Testis (tissue), 2 donors: ENCODE measurements around the gene CPLX3.

Experiments
- POLR2A ChIP-seq: fragments of 450-650 bp; IDR thresholded peaks from one replicate; pipeline ENCODE4 v1.6.1; 2017; ENCODE audit warnings: antibody characterized with exemption, mild to moderate bottlenecking, moderate library complexity
- TF ChIP-seq, protein P1 (sequence below), 3 experiments: fragments of 450-650 bp in 2 of 3; fragments of 200-600 bp in 1 of 3; sonication (generic) in 1 of 3; IDR thresholded peaks; one replicate each; pipeline ENCODE4 v1.5.1; 2016 to 2019; ENCODE audit warnings: antibody characterized with exemption in 3 of 3, mild to moderate bottlenecking in 2 of 3, moderate library complexity in 1 of 3

DNA sequence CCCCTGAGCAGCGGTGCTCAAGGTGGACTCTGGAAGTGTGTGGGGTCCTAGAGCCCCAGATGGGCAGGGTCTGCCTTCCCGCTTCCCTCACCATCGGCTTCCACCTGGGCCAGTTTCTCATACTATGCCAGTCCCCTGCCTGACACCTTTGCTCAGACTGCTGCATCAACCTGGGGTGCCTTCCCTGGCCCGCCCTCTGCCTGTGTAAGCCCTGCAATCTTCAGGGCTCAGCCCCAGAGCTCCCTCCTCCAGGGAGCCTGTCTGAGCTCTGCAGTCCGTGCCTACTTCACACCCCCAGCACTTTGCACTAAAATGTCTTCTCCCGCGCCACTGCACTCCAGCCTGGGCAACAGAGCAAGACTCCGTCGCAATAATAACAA is 31.5 kb upstream of the CPLX3 start:
- TF ChIP-seq, protein P1, sequence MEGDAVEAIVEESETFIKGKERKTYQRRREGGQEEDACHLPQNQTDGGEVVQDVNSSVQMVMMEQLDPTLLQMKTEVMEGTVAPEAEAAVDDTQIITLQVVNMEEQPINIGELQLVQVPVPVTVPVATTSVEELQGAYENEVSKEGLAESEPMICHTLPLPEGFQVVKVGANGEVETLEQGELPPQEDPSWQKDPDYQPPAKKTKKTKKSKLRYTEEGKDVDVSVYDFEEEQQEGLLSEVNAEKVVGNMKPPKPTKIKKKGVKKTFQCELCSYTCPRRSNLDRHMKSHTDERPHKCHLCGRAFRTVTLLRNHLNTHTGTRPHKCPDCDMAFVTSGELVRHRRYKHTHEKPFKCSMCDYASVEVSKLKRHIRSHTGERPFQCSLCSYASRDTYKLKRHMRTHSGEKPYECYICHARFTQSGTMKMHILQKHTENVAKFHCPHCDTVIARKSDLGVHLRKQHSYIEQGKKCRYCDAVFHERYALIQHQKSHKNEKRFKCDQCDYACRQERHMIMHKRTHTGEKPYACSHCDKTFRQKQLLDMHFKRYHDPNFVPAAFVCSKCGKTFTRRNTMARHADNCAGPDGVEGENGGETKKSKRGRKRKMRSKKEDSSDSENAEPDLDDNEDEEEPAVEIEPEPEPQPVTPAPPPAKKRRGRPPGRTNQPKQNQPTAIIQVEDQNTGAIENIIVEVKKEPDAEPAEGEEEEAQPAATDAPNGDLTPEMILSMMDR (IDR thresholded peaks at IDR 0.05) = no peak
- TF ChIP-seq POLR2A = no peak
